Endothelial cell of umbilical vein (primary cell): ENCODE data around the gene RELL1. TPM values are rescaled to one million over a fixed set of nuclear protein-coding genes. Genes with fewer than 3 reads are reported as not detected.

Experiments used
- BruUV-seq: library from RNA; stranded (reverse); fragments of 400-500 nt; replicated peaks from 2 replicates; lab custom pipeline; 2021; lab: Mats Ljungman, UMichigan
- CTCF ChIA-PET: fragments of 300-600, 350-600 bp; sonication (Branson Sonifier 250); formaldehyde crosslinking; loops from one replicate; lab custom pipeline; 2021; ENCODE audit warnings: antibody characterized with exemption, inconsistent platforms; lab: Charles Lee
- POLR2A ChIA-PET: fragments of 300-600, 350-600 bp; sonication (Branson Sonifier 250); formaldehyde crosslinking; loops from one replicate; lab custom pipeline; 2021; ENCODE audit warnings: antibody characterized with exemption, inconsistent platforms; lab: Charles Lee
- DNase-seq: peaks from one replicate; pipeline ENCODE4 v3.0.0-alpha.2; 2011; ENCODE audit warnings: low read depth, low spot score
- FAIRE-seq: peaks from 2 replicates; lab custom pipeline; 2011; peaks lifted over from hg19 to GRCh38; lab: Jason Lieb, UNC
- H2AFZ ChIP-seq: 2 replicates; pipeline ENCODE4 v1.6.0; 2012; ENCODE audit warnings: low read depth, low read length, control low read depth, inconsistent platforms
- H3K27ac ChIP-seq: 2 replicates; pipeline ENCODE4 v1.5.1; 2011; ENCODE audit warnings: low read depth, mild to moderate bottlenecking, control low read depth, low read length, moderate library complexity; ENCODE audit not compliant: insufficient read depth
- H3K27me3 ChIP-seq, 2 experiments: 2 replicates each; pipeline versions ENCODE4 v1.6.0 to v1.6.1; 2011; ENCODE audit warnings: low read length in 2 of 2, mixed read lengths in 1 of 2; ENCODE audit not compliant: control insufficient read depth in 2 of 2, insufficient read depth in 2 of 2
- H3K36me3 ChIP-seq, 2 experiments: 2 replicates in 1 of 2; 3 replicates in 1 of 2; pipeline ENCODE4 v1.5.1; 2011; ENCODE audit warnings: low read length in 2 of 2, mild to moderate bottlenecking in 1 of 2, moderate library complexity in 1 of 2; ENCODE audit not compliant: control insufficient read depth in 2 of 2, insufficient read depth in 2 of 2; ENCODE audit errors: extremely low read depth in 1 of 2
- H3K4me1 ChIP-seq: 3 replicates; pipeline ENCODE4 v1.5.1; 2011; ENCODE audit warnings: mild to moderate bottlenecking, low read length; ENCODE audit not compliant: control insufficient read depth, insufficient read depth; ENCODE audit errors: extremely low read depth
- H3K4me2 ChIP-seq: 2 replicates; pipeline ENCODE4 v1.6.1; 2011; ENCODE audit warnings: low read length, control low read depth, mixed read lengths; ENCODE audit not compliant: insufficient read depth
- H3K4me3 ChIP-seq, 3 experiments: fragments of 200-600 bp in 1 of 3; sonication (generic), shearing (Covaris generic) in 1 of 3; replicated peaks in 1 of 3; 2 replicates each; pipeline ENCODE4 v1.5.1; 2011 to 2016; ENCODE audit warnings: control low read depth in 3 of 3, low read length in 3 of 3, mild to moderate bottlenecking in 2 of 3, inconsistent platforms in 1 of 3, low read depth in 1 of 3, moderate library complexity in 1 of 3; ENCODE audit not compliant: insufficient read depth in 1 of 3
- H3K79me2 ChIP-seq: 2 replicates; pipeline ENCODE4 v1.6.0; 2012; ENCODE audit warnings: low read length, inconsistent platforms; ENCODE audit not compliant: control insufficient read depth, insufficient read depth
- H3K9ac ChIP-seq: replicated peaks from 2 replicates; pipeline ENCODE3; 2011; ENCODE audit warnings: low read length, control low read depth; ENCODE audit not compliant: insufficient read depth; ENCODE audit errors: extremely low read depth
- H3K9me1 ChIP-seq: replicated peaks from 3 replicates; pipeline ENCODE4 v1.6.0; 2011; ENCODE audit warnings: mild to moderate bottlenecking, low read length; ENCODE audit not compliant: control insufficient read depth, insufficient read depth; ENCODE audit errors: extremely low read depth
- H3K9me3 ChIP-seq: replicated peaks from 2 replicates; pipeline ENCODE4 v1.5.1; 2012; ENCODE audit warnings: low read length, inconsistent platforms; ENCODE audit not compliant: control insufficient read depth, insufficient read depth
- H4K20me1 ChIP-seq: replicated peaks from 2 replicates; pipeline ENCODE3; 2011; ENCODE audit warnings: mild to moderate bottlenecking, low read length; ENCODE audit not compliant: control insufficient read depth, insufficient read depth; ENCODE audit errors: extremely low read depth
- EZH2 ChIP-seq: IDR thresholded peaks from 2 replicates; pipeline ENCODE4 v1.6.1; 2012; ENCODE audit warnings: borderline replicate concordance, low read depth, mild to moderate bottlenecking, moderate library complexity, low read length, inconsistent platforms; ENCODE audit not compliant: severe bottlenecking
- GATA2 ChIP-seq: IDR thresholded peaks from 2 replicates; pipeline ENCODE4 v1.7.0; 2011; ENCODE audit warnings: low read depth, mild to moderate bottlenecking, moderate library complexity, mixed read lengths, low read length; ENCODE audit not compliant: insufficient read length, insufficient read depth
- MYC ChIP-seq: IDR thresholded peaks from one replicate; pipeline ENCODE4 v1.6.1; 2011; ENCODE audit warnings: mild to moderate bottlenecking, low read depth, low read length
- POLR2AphosphoS5 ChIP-seq: IDR thresholded peaks from 2 replicates; pipeline ENCODE4 v1.6.1; 2012; ENCODE audit warnings: low read depth, mild to moderate bottlenecking, control low read depth, low read length, moderate library complexity; ENCODE audit not compliant: insufficient read depth
- dilution Hi-C: fragments of 300-500 bp; cut with MboI; formaldehyde crosslinking; loops from one replicate; pipeline ENCODE4 v1.15.0; 2019; ENCODE audit warnings: low sequenced_read_pairs; ENCODE audit not compliant: extremely low pct_ligation_motif_present
- intact Hi-C: fragments of 100-400 bp; cut with micrococcal nuclease; formaldehyde crosslinking; loops from one replicate; pipeline ENCODE4 v1.10.0; 2022
- polyA plus RNA-seq, 4 experiments: library from polyadenylated mRNA; depleted of rRNA in 3 of 4; stranded (reverse) in 3 of 4; unstranded in 1 of 4; fragments of >200 nt; gene quantifications; 2 replicates each; pipeline versions ENCODE4 v1.2.1 to v1.2.3, GENCODE V29; 2011 to 2012; ENCODE audit warnings: missing spikeins in 1 of 4
- total RNA-seq: library from RNA; stranded (reverse); gene quantifications from 2 replicates; pipeline ENCODE4 v1.2.3, GENCODE V29; 2021
- TF ChIP-seq, protein P1 (sequence below): IDR thresholded peaks from 2 replicates; pipeline ENCODE4 v1.6.1; 2011; ENCODE audit not compliant: insufficient read depth, insufficient read length
- TF ChIP-seq, protein P2 (sequence below), 2 donors: IDR thresholded peaks; 1 replicate in 1 of 2; 2 replicates in 1 of 2; pipeline ENCODE4 v1.5.1; 2011; ENCODE audit warnings: low read length in 2 of 2, mild to moderate bottlenecking in 2 of 2, moderate library complexity in 2 of 2, control low read depth in 1 of 2, inconsistent platforms in 1 of 2, low read depth in 1 of 2; ENCODE audit not compliant: insufficient read depth in 1 of 2; ENCODE audit errors: extremely low read depth in 1 of 2

The RELL1 gene
- total and polyA plus RNA-seq, 2 donors (not counting 3 experiments of a cell fraction or from before 2014, with no cell fraction given): 20.8 to 91.7 TPM

DNA sequence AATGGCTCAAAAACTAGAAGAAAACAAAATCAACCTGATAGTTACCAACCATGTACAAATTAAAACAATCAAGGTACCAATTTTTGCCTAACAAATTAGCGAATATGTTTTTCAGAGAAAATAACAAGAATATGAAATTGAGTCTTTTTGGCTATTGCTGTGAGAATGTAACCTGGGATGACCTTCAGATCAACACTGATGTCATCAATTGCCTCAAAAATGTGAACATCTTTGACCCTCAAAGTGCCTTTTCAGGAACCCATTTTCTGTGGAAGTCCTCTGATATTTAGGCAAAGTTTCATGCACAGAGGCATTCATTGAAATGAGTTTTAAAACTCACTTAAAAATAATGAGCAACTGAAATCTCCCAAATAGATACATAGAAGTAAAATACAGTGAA lies 6.1 kb downstream of the RELL1 start:
- H3K4me3 ChIP-seq: no peak overlapping the region
- H2AFZ ChIP-seq: no peak overlapping the region
- H3K4me2 ChIP-seq: no peak overlapping the region
- H3K4me1 ChIP-seq: peaks cover 23% of the 10 kb centered on the region
- dilution Hi-C loops: no loop called here
- no TSS peak for BruUV-seq
- H3K79me2 ChIP-seq: peaks cover 93% of the 10 kb centered on the region
- H4K20me1 ChIP-seq: peaks cover 3% of the 10 kb centered on the region
- ChIA-PET POLR2A (no interaction called here), CTCF (no interaction called here)
- DNase-seq: no peak
- no peak overlapping the region for H3K27ac ChIP-seq
- no peak overlapping the region for H3K9ac ChIP-seq
- no peaks in the 10 kb centered on the region for H3K36me3 ChIP-seq
- no peaks in the 10 kb centered on the region for H3K27me3 ChIP-seq
- no peaks in the 10 kb centered on the region for H3K9me3 ChIP-seq
- TF ChIP-seq, protein P1, sequence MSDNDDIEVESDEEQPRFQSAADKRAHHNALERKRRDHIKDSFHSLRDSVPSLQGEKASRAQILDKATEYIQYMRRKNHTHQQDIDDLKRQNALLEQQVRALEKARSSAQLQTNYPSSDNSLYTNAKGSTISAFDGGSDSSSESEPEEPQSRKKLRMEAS: no peak
- TF ChIP-seq EZH2: no peak
- TF ChIP-seq, protein P2, sequence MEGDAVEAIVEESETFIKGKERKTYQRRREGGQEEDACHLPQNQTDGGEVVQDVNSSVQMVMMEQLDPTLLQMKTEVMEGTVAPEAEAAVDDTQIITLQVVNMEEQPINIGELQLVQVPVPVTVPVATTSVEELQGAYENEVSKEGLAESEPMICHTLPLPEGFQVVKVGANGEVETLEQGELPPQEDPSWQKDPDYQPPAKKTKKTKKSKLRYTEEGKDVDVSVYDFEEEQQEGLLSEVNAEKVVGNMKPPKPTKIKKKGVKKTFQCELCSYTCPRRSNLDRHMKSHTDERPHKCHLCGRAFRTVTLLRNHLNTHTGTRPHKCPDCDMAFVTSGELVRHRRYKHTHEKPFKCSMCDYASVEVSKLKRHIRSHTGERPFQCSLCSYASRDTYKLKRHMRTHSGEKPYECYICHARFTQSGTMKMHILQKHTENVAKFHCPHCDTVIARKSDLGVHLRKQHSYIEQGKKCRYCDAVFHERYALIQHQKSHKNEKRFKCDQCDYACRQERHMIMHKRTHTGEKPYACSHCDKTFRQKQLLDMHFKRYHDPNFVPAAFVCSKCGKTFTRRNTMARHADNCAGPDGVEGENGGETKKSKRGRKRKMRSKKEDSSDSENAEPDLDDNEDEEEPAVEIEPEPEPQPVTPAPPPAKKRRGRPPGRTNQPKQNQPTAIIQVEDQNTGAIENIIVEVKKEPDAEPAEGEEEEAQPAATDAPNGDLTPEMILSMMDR (IDR thresholded peaks at IDR 0.05; ENCODE audit: extremely low read depth in 1 of 2, insufficient read depth in 1 of 2, low read depth in 1 of 2, low read length in 2 of 2): no peak
- no peak for TF ChIP-seq MYC
- TF ChIP-seq GATA2: no peak
- H3K9me1 ChIP-seq: peaks cover 5% of the 10 kb centered on the region
- intact Hi-C loops: no loop called here
- no peak for FAIRE-seq

DNA sequence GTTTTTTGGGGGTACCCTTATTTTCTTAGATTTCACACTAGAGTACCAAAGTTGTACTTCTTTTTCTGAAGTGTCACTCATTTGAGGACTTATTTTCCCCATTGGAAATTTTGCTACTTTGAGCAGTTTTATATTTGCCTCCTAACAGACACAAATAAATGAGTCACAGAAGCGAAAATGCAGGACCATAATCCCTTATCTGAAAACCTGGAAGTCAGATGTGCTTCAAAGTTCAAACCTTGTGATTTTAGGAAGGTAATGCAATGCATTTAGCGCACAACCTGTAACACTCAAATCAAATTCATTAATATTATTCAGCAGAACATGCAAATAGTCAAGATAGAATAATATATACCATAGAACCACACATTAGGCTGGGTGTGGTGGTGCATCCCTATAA lies 6.9 kb downstream of the RELL1 start:
- Histone ChIP-seq H3K4me2 (no peak overlapping the region), H2AFZ (no peak overlapping the region), H3K79me2 (peaks cover 93% of the 10 kb centered on the region), H3K9ac (no peak overlapping the region), H3K9me1 (peaks cover 5% of the 10 kb centered on the region), H3K27ac (no peak overlapping the region), H3K27me3 (no peaks in the 10 kb centered on the region), H4K20me1 (no peaks in the 10 kb centered on the region), H3K4me1 (peaks cover 23% of the 10 kb centered on the region), H3K9me3 (no peaks in the 10 kb centered on the region), H3K36me3 (no peaks in the 10 kb centered on the region), H3K4me3 (no peak overlapping the region)
- TF ChIP-seq, protein P2 (IDR thresholded peaks at IDR 0.05; ENCODE audit: extremely low read depth in 1 of 2, insufficient read depth in 1 of 2, low read depth in 1 of 2, low read length in 2 of 2): no peak
- TF ChIP-seq GATA2 (no peak), MYC (no peak), POLR2AphosphoS5 (no peak)
- TF ChIP-seq, protein P1: no peak
- ChIA-PET POLR2A (no interaction called here), CTCF (no interaction called here)
- BruUV-seq: no TSS peak
- no peak for FAIRE-seq
- no peak for DNase-seq
- intact Hi-C loops: no loop called here
- dilution Hi-C loops: no loop called here
